Measurements from ENCODE around the gene DISP3. TPM values are rescaled to one million over a fixed set of nuclear protein-coding genes. Genes with fewer than 3 reads are reported as not detected.

The DISP3 gene
- total RNA-seq, 1 experiment from 2014 or later = 2.3 TPM

DNA sequence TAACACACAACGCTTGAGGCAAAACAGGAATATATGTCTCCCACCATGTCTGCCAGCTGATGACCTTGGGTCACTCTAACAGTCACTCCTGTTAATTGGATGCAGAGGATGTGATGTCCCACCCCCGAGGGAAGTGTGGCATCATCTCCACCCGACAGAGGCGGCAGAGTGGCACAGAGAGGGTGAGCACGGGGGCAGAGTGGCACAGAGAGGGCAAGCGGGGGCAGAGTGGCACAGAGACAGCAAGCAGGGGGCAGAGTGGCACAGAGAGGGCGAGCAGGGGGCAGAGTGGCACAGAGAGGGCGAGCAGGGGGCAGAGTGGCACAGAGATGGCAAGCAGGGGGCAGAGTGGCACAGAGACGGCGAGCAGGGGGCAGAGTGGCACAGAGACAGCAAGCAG, 44.3 kb downstream of the DISP3 start:
- RAD21 ChIA-PET (ENCODE audit: low non-redundant PET in 1 of 2, low total read pairs in 2 of 2, uncharacterized antibody in 2 of 2, unreplicated experiment in 2 of 2) = no interaction called here
- no TSS peak for BruUV-seq (replicated peaks)
- CTCF ChIA-PET = no interaction called here
- H3K27ac ChIP-seq (ENCODE audit: low read depth, low read length) = no peak overlapping the region
- intact Hi-C loops (cut with micrococcal nuclease) = no loop called here
- no peaks in the 10 kb centered on the region for H3K79me2 ChIP-seq (ENCODE audit: insufficient read depth, low read length)
- ATAC-seq (no peak), DNase-seq (ENCODE audit: low read depth, low spot score) (no peak)
- no peaks in the 10 kb centered on the region for H3K9me2 ChIP-seq (ENCODE audit: insufficient read depth)
- no peak overlapping the region for H3K4me2 ChIP-seq (ENCODE audit: low read length)
- no peak for TF ChIP-seq ELF1 (IDR thresholded peaks at IDR 0.05; ENCODE audit: borderline replicate concordance, low read depth)
- no peak for TF ChIP-seq EZH2 (IDR thresholded peaks at IDR 0.05)
- TF ChIP-seq ZNF274 (IDR thresholded peaks at IDR 0.05; ENCODE audit: low read depth, low read length) = no peak
- TF ChIP-seq POLR2AphosphoS5 (IDR thresholded peaks at IDR 0.05; ENCODE audit: low read depth, low read length) = no peak
- no peak for TF ChIP-seq SP1 (IDR thresholded peaks at IDR 0.05; ENCODE audit: low read depth)
- TF ChIP-seq, protein P1, sequence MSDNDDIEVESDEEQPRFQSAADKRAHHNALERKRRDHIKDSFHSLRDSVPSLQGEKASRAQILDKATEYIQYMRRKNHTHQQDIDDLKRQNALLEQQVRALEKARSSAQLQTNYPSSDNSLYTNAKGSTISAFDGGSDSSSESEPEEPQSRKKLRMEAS (IDR thresholded peaks at IDR 0.05) = no peak
- H3K4me3 ChIP-seq (replicated peaks in 1 of 2; ENCODE audit: low read depth in 1 of 2, low read length in 2 of 2) = no peak overlapping the region
- H4K20me1 ChIP-seq (ENCODE audit: insufficient read depth) = no peaks in the 10 kb centered on the region
- no peaks in the 10 kb centered on the region for H3K27me3 ChIP-seq (ENCODE audit: insufficient read depth, low read length)
- no peak overlapping the region for H3K9ac ChIP-seq (ENCODE audit: low read length)
- no peak overlapping the region for H2AFZ ChIP-seq (ENCODE audit: low read depth, low read length, poor library complexity, severe bottlenecking)
- H3K36me3 ChIP-seq (ENCODE audit: control insufficient read depth in 1 of 2, insufficient read depth in 2 of 2, low read length in 2 of 2) = no peaks in the 10 kb centered on the region
- H3K4me1 ChIP-seq (ENCODE audit: control insufficient read depth in 1 of 2, insufficient read depth in 2 of 2, low read length in 2 of 2) = no peaks in the 10 kb centered on the region
- POLR2A ChIA-PET = no interaction called here
- H3K9me3 ChIP-seq (ENCODE audit: control insufficient read depth in 1 of 2, insufficient read depth in 1 of 2, low read depth in 1 of 2, low read length in 2 of 2) = no peaks in the 10 kb centered on the region

DNA sequence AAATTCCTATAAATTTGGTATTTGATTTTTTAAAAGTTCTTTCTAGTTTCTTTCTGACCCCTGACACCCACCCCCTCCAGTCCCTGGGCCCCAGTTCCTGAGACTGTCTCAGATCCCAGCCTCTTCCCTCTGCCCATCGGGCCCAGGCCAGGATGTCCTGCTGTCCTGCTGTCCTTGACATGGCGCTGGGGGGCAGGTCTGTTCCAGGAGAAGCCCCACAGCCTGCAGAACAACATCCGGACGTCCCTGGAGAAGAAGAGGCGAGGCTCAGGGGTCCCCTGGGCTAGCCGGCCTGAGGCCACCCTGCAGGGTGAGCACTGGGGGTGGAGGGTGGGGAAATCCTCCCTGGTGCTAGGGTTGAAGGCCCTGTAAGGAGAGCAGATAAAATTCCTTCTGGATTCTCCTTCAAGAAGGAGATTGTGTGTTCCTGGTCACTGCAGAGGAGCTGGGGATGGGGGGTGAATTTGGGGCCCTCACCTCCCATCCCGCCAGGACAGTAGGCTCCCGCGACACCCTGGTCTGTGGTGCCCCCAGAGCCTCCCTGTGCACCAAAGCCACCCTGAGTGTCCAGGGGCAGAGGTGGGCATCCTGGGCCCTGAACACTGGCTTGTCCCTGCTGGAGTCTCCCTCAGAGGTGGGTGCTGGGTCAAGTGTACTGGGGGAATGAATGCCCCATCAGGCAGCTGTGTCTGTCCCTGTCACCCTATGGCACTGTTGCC, 45.0 kb downstream of the DISP3 start:
- H3K4me2 ChIP-seq (ENCODE audit: low read length) = no peak overlapping the region
- H4K20me1 ChIP-seq (ENCODE audit: insufficient read depth) = no peaks in the 10 kb centered on the region
- H3K9me3 ChIP-seq (ENCODE audit: control insufficient read depth in 1 of 2, insufficient read depth in 1 of 2, low read depth in 1 of 2, low read length in 2 of 2) = no peaks in the 10 kb centered on the region
- H3K9ac ChIP-seq (ENCODE audit: low read length) = no peak overlapping the region
- intact Hi-C loops (cut with micrococcal nuclease) = no loop called here
- H3K79me2 ChIP-seq (ENCODE audit: insufficient read depth, low read length) = no peaks in the 10 kb centered on the region
- ATAC-seq (no peak), DNase-seq (ENCODE audit: low read depth, low spot score) (no peak)
- H3K27me3 ChIP-seq (ENCODE audit: insufficient read depth, low read length) = no peaks in the 10 kb centered on the region
- no peaks in the 10 kb centered on the region for H3K4me1 ChIP-seq (ENCODE audit: control insufficient read depth in 1 of 2, insufficient read depth in 2 of 2, low read length in 2 of 2)
- POLR2A ChIA-PET = no interaction called here
- H2AFZ ChIP-seq (ENCODE audit: low read depth, low read length, poor library complexity, severe bottlenecking) = no peak overlapping the region
- H3K27ac ChIP-seq (ENCODE audit: low read depth, low read length) = no peak overlapping the region
- CTCF ChIA-PET = no interaction called here
- H3K4me3 ChIP-seq (replicated peaks in 1 of 2; ENCODE audit: low read depth in 1 of 2, low read length in 2 of 2) = no peak overlapping the region
- no peaks in the 10 kb centered on the region for H3K36me3 ChIP-seq (ENCODE audit: control insufficient read depth in 1 of 2, insufficient read depth in 2 of 2, low read length in 2 of 2)
- no peaks in the 10 kb centered on the region for H3K9me2 ChIP-seq (ENCODE audit: insufficient read depth)
- BruUV-seq (replicated peaks) = no TSS peak
- RAD21 ChIA-PET (ENCODE audit: low non-redundant PET in 1 of 2, low total read pairs in 2 of 2, uncharacterized antibody in 2 of 2, unreplicated experiment in 2 of 2) = no interaction called here
- TF ChIP-seq ZFX (IDR thresholded peaks at IDR 0.05) = no peak
- no peak for TF ChIP-seq SIN3A (IDR thresholded peaks at IDR 0.05; ENCODE audit: low read depth)
- TF ChIP-seq, protein P2, sequence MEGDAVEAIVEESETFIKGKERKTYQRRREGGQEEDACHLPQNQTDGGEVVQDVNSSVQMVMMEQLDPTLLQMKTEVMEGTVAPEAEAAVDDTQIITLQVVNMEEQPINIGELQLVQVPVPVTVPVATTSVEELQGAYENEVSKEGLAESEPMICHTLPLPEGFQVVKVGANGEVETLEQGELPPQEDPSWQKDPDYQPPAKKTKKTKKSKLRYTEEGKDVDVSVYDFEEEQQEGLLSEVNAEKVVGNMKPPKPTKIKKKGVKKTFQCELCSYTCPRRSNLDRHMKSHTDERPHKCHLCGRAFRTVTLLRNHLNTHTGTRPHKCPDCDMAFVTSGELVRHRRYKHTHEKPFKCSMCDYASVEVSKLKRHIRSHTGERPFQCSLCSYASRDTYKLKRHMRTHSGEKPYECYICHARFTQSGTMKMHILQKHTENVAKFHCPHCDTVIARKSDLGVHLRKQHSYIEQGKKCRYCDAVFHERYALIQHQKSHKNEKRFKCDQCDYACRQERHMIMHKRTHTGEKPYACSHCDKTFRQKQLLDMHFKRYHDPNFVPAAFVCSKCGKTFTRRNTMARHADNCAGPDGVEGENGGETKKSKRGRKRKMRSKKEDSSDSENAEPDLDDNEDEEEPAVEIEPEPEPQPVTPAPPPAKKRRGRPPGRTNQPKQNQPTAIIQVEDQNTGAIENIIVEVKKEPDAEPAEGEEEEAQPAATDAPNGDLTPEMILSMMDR (IDR thresholded peaks at IDR 0.05 in 2 of 3, conservative IDR thresholded peaks at IDR 0.05 in 1 of 3; ENCODE audit: borderline replicate concordance in 1 of 3, insufficient read depth in 1 of 3, low read depth in 2 of 3, low read length in 2 of 3) = no peak
- TF ChIP-seq, protein P3, sequence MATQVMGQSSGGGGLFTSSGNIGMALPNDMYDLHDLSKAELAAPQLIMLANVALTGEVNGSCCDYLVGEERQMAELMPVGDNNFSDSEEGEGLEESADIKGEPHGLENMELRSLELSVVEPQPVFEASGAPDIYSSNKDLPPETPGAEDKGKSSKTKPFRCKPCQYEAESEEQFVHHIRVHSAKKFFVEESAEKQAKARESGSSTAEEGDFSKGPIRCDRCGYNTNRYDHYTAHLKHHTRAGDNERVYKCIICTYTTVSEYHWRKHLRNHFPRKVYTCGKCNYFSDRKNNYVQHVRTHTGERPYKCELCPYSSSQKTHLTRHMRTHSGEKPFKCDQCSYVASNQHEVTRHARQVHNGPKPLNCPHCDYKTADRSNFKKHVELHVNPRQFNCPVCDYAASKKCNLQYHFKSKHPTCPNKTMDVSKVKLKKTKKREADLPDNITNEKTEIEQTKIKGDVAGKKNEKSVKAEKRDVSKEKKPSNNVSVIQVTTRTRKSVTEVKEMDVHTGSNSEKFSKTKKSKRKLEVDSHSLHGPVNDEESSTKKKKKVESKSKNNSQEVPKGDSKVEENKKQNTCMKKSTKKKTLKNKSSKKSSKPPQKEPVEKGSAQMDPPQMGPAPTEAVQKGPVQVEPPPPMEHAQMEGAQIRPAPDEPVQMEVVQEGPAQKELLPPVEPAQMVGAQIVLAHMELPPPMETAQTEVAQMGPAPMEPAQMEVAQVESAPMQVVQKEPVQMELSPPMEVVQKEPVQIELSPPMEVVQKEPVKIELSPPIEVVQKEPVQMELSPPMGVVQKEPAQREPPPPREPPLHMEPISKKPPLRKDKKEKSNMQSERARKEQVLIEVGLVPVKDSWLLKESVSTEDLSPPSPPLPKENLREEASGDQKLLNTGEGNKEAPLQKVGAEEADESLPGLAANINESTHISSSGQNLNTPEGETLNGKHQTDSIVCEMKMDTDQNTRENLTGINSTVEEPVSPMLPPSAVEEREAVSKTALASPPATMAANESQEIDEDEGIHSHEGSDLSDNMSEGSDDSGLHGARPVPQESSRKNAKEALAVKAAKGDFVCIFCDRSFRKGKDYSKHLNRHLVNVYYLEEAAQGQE (IDR thresholded peaks at IDR 0.05; ENCODE audit: low read depth) = no peak
- no peak for TF ChIP-seq TCF7L2 (IDR thresholded peaks at IDR 0.05; ENCODE audit: borderline replicate concordance, extremely low read depth, insufficient read depth, insufficient read length)
- TF ChIP-seq, protein P4, sequence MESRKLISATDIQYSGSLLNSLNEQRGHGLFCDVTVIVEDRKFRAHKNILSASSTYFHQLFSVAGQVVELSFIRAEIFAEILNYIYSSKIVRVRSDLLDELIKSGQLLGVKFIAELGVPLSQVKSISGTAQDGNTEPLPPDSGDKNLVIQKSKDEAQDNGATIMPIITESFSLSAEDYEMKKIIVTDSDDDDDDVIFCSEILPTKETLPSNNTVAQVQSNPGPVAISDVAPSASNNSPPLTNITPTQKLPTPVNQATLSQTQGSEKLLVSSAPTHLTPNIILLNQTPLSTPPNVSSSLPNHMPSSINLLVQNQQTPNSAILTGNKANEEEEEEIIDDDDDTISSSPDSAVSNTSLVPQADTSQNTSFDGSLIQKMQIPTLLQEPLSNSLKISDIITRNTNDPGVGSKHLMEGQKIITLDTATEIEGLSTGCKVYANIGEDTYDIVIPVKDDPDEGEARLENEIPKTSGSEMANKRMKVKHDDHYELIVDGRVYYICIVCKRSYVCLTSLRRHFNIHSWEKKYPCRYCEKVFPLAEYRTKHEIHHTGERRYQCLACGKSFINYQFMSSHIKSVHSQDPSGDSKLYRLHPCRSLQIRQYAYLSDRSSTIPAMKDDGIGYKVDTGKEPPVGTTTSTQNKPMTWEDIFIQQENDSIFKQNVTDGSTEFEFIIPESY (IDR thresholded peaks at IDR 0.05; ENCODE audit: extremely low read depth, insufficient replicate concordance, low read length) = no peak

All from HCT116 (cell line).